SU-DHL-6 (cell line): ENCODE measurements around the gene PDE7B.

Experiments used
- H2AFZ ChIP-seq: fragments of 200-600 bp; sonication (generic); 2 replicates; pipeline ENCODE4 v1.6.1; 2014; ENCODE audit warnings: low read depth, mild to moderate bottlenecking, moderate library complexity, mixed read lengths, antibody characterized with exemption, low read length; ENCODE audit not compliant: severe bottlenecking
- H3F3A ChIP-seq: fragments of 200-600 bp; shearing (Covaris generic); 2 replicates; pipeline ENCODE4 v1.6.0; 2016; ENCODE audit warnings: antibody characterized with exemption, mild to moderate bottlenecking; ENCODE audit not compliant: insufficient read depth
- H3K27ac ChIP-seq: fragments of 200-600 bp; sonication (generic); 2 replicates; pipeline ENCODE4 v1.5.1; 2016; ENCODE audit warnings: low read depth, mild to moderate bottlenecking, low read length, moderate library complexity, mixed read lengths
- H3K27me3 ChIP-seq: fragments of 200-600 bp; sonication (generic), shearing (Covaris generic); 2 replicates; pipeline ENCODE4 v1.6.0; 2014; ENCODE audit warnings: mild to moderate bottlenecking, low read length
- H3K36me3 ChIP-seq: fragments of 200-600 bp; sonication (generic); 2 replicates; pipeline ENCODE4 v1.6.1; 2014; ENCODE audit warnings: mild to moderate bottlenecking, low read length, mixed read lengths
- H3K4me2 ChIP-seq: fragments of 300-600, 200-600 bp; shearing (Covaris generic), sonication (generic); 2 replicates; pipeline ENCODE4 v1.6.0; 2014; ENCODE audit warnings: low read length, low read depth, mild to moderate bottlenecking; ENCODE audit not compliant: poor library complexity, severe bottlenecking
- H3K4me3 ChIP-seq: fragments of 200-600 bp; sonication (generic); 2 replicates; pipeline ENCODE4 v1.5.1; 2014; ENCODE audit warnings: antibody characterized with exemption, low read length, mild to moderate bottlenecking, mixed read lengths; ENCODE audit not compliant: insufficient read depth, poor library complexity, severe bottlenecking
- H3K79me2 ChIP-seq: fragments of 200-600 bp; sonication (generic); 2 replicates; pipeline ENCODE4 v1.6.1; 2014; ENCODE audit warnings: mild to moderate bottlenecking, low read length, moderate library complexity; ENCODE audit not compliant: insufficient read depth
- H3K9ac ChIP-seq: fragments of 200-600 bp; sonication (generic); 2 replicates; pipeline ENCODE4 v1.7.0; 2014; ENCODE audit warnings: mild to moderate bottlenecking, low read length
- H3K9me2 ChIP-seq: fragments of 200-600 bp; sonication (generic); replicated peaks from 2 replicates; pipeline ENCODE4 v1.6.1; 2014; ENCODE audit warnings: low read length; ENCODE audit not compliant: insufficient read depth
- H3K9me3 ChIP-seq: fragments of 200-600 bp; sonication (generic); 2 replicates; pipeline ENCODE4 v1.6.1; 2014; ENCODE audit warnings: low read length, mixed read lengths; ENCODE audit not compliant: insufficient read depth
- H4K20me1 ChIP-seq: fragments of 200-600 bp; sonication (generic); 2 replicates; pipeline ENCODE4 v1.6.1; 2014; ENCODE audit warnings: low read depth, mild to moderate bottlenecking, antibody characterized with exemption, low read length, moderate library complexity, mixed read lengths
- CTCF ChIP-seq: fragments of 200-600 bp; sonication (generic); IDR thresholded peaks from one replicate; pipeline ENCODE4 v1.5.1; 2017; ENCODE audit warnings: antibody characterized with exemption, mild to moderate bottlenecking, low read length, moderate library complexity; ENCODE audit not compliant: insufficient read depth, poor library complexity, severe bottlenecking
- EZH2phosphoT487 ChIP-seq: fragments of 200-600 bp; sonication (generic), shearing (Covaris generic); conservative IDR thresholded peaks from 2 replicates; pipeline ENCODE4 v1.6.1; 2018; ENCODE audit warnings: mild to moderate bottlenecking, antibody characterized with exemption, low read length, moderate library complexity, mixed read lengths

PDE7B gene

GRCh38 chr6:136063096-136063495 lies 211.6 kb downstream of the PDE7B start:
- Histone ChIP-seq H3K36me3 (no peaks in the 10 kb centered on the region), H3F3A (no peaks in the 10 kb centered on the region), H3K9me2 (no peaks in the 10 kb centered on the region), H2AFZ (no peak overlapping the region), H3K9me3 (no peaks in the 10 kb centered on the region), H3K9ac (no peak overlapping the region), H3K27ac (no peak overlapping the region), H3K79me2 (no peaks in the 10 kb centered on the region), H3K4me2 (no peak overlapping the region), H4K20me1 (no peaks in the 10 kb centered on the region), H3K4me3 (no peak overlapping the region), H3K27me3 (no peaks in the 10 kb centered on the region)
- TF ChIP-seq CTCF (no peak), EZH2phosphoT487 (no peak)

GRCh38 chr6:136066005-136066404 lies 214.5 kb downstream of the PDE7B start:
- Histone ChIP-seq H3K4me3 (no peak overlapping the region), H3K79me2 (no peaks in the 10 kb centered on the region), H2AFZ (no peak overlapping the region), H3K9me3 (no peaks in the 10 kb centered on the region), H4K20me1 (no peaks in the 10 kb centered on the region), H3K27me3 (no peaks in the 10 kb centered on the region), H3K4me2 (no peak overlapping the region), H3F3A (no peaks in the 10 kb centered on the region), H3K27ac (no peak overlapping the region), H3K9ac (no peak overlapping the region), H3K36me3 (no peaks in the 10 kb centered on the region), H3K9me2 (no peaks in the 10 kb centered on the region)
- TF ChIP-seq EZH2phosphoT487: no peak
- no peak for TF ChIP-seq CTCF

- TF ChIP-seq CTCF (no peak), EZH2phosphoT487 (no peak)
- Histone ChIP-seq H3K9ac (no peak overlapping the region), H3K36me3 (no peaks in the 10 kb centered on the region), H3K27ac (no peak overlapping the region), H3K79me2 (no peaks in the 10 kb centered on the region), H3K27me3 (no peaks in the 10 kb centered on the region), H2AFZ (no peak overlapping the region), H3K9me2 (no peaks in the 10 kb centered on the region), H3K4me3 (no peak overlapping the region), H3F3A (no peaks in the 10 kb centered on the region), H3K9me3 (no peaks in the 10 kb centered on the region), H4K20me1 (no peaks in the 10 kb centered on the region), H3K4me2 (no peak overlapping the region)
Measured at GRCh38 chr6:136067731-136068341, 216.3 kb downstream of the PDE7B start.

GRCh38 chr6:136069119-136069518 lies 217.6 kb downstream of the PDE7B start:
- no peak overlapping the region for H2AFZ ChIP-seq

More at GRCh38 chr6:136069119-136069518, 217.6 kb downstream of the PDE7B start:
- Histone ChIP-seq H3K4me3 (no peak overlapping the region), H3K27me3 (no peaks in the 10 kb centered on the region), H3F3A (no peaks in the 10 kb centered on the region), H3K27ac (no peak overlapping the region), H4K20me1 (no peaks in the 10 kb centered on the region), H3K36me3 (no peaks in the 10 kb centered on the region), H3K4me2 (no peak overlapping the region), H3K79me2 (no peaks in the 10 kb centered on the region), H3K9ac (no peak overlapping the region), H3K9me2 (no peaks in the 10 kb centered on the region), H3K9me3 (no peaks in the 10 kb centered on the region)
- TF ChIP-seq CTCF (no peak), EZH2phosphoT487 (no peak)
